WI38 (cell line): Measurements from ENCODE around the gene C12orf56.

Source experiments
- H3K4me3 ChIP-seq: 2 replicates; pipeline ENCODE4 v1.5.1; 2011; ENCODE audit warnings: low read depth, mild to moderate bottlenecking, control low read depth, low read length
- TF ChIP-seq, protein P1 (sequence below): IDR thresholded peaks from 2 replicates; pipeline ENCODE4 v1.5.1; 2012; ENCODE audit warnings: low read depth, mild to moderate bottlenecking, control low read depth, low read length

Gene C12orf56

GRCh38 chr12:64403707-64404469 is 13.3 kb upstream of the C12orf56 start, which contains the start of gene XPOT:
Gene XPOT (plus strand): TSS chr12:64404392. CDS start chr12:64410036, 5,644 bp downstream.
- H3K4me3 ChIP-seq = peak within 1 kb of the TSS; percentile 88
- TF ChIP-seq, protein P1, sequence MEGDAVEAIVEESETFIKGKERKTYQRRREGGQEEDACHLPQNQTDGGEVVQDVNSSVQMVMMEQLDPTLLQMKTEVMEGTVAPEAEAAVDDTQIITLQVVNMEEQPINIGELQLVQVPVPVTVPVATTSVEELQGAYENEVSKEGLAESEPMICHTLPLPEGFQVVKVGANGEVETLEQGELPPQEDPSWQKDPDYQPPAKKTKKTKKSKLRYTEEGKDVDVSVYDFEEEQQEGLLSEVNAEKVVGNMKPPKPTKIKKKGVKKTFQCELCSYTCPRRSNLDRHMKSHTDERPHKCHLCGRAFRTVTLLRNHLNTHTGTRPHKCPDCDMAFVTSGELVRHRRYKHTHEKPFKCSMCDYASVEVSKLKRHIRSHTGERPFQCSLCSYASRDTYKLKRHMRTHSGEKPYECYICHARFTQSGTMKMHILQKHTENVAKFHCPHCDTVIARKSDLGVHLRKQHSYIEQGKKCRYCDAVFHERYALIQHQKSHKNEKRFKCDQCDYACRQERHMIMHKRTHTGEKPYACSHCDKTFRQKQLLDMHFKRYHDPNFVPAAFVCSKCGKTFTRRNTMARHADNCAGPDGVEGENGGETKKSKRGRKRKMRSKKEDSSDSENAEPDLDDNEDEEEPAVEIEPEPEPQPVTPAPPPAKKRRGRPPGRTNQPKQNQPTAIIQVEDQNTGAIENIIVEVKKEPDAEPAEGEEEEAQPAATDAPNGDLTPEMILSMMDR = no peak

DNA sequence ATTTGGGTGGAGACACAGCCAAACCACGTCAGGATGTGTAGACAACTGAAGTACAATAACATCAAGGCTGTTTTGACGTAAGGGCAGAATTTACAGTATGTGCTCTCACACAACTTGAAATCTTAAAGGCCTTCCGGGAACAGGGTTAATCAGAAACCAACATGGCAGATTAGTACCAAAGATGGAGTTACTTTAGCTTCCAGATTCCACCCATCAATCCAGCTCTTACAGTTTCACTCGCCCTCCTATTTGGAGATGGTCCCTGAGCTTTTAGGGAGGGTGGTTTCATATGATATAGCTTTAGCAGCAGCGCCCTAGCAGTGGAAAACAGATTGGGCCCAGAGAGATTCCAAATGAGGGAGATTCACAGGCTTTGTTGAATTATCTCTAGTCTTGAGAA is 11.6 kb upstream of the C12orf56 start:
- TF ChIP-seq, protein P1 = no peak
- H3K4me3 ChIP-seq = no peak overlapping the region

GRCh38 chr12:64400041-64400440 is 9.5 kb upstream of the C12orf56 start:
- H3K4me3 ChIP-seq = no peak overlapping the region
- TF ChIP-seq, protein P1 = no peak

GRCh38 chr12:64395739-64396138 is 5.2 kb upstream of the C12orf56 start:
- TF ChIP-seq, protein P1 = no peak

GRCh38 chr12:64392221-64392620 is 1.7 kb upstream of the C12orf56 start:
- TF ChIP-seq, protein P1 = 0 out of 2 replicates have a peak, but pooled peaks have one; percentile 4
- no peak overlapping the region for H3K4me3 ChIP-seq

More at GRCh38 chr12:64395739-64396138, 5.2 kb upstream of the C12orf56 start:
- H3K4me3 ChIP-seq = no peak overlapping the region

GRCh38 chr12:64389154-64389553 is 1.4 kb downstream of the C12orf56 start:
- H3K4me3 ChIP-seq = no peak overlapping the region
- TF ChIP-seq, protein P1 = no peak

GRCh38 chr12:64387197-64387816 is 3.3 kb downstream of the C12orf56 start:
- TF ChIP-seq, protein P1 = no peak
- no peak overlapping the region for H3K4me3 ChIP-seq
